Activated gamma-delta T cell treated with anti-CD3 and anti-CD28 coated beads, Interleukin-2, amount 50 U/mL, for 16 hours (primary cell): ENCODE data around the gene LYPD4.

Source experiments
- DNase-seq: peaks from one replicate; pipeline ENCODE4 v3.0.0-alpha.2; 2020; ENCODE audit warnings: low read depth

The LYPD4 gene

GRCh38 chr19:41850381-41850780 lies 5.9 kb upstream of the LYPD4 start:
- no peak for DNase-seq

GRCh38 chr19:41849067-41849466 lies 4.6 kb upstream of the LYPD4 start:
- no peak for DNase-seq

GRCh38 chr19:41848666-41849065 lies 4.2 kb upstream of the LYPD4 start:
- DNase-seq: no peak

DNA sequence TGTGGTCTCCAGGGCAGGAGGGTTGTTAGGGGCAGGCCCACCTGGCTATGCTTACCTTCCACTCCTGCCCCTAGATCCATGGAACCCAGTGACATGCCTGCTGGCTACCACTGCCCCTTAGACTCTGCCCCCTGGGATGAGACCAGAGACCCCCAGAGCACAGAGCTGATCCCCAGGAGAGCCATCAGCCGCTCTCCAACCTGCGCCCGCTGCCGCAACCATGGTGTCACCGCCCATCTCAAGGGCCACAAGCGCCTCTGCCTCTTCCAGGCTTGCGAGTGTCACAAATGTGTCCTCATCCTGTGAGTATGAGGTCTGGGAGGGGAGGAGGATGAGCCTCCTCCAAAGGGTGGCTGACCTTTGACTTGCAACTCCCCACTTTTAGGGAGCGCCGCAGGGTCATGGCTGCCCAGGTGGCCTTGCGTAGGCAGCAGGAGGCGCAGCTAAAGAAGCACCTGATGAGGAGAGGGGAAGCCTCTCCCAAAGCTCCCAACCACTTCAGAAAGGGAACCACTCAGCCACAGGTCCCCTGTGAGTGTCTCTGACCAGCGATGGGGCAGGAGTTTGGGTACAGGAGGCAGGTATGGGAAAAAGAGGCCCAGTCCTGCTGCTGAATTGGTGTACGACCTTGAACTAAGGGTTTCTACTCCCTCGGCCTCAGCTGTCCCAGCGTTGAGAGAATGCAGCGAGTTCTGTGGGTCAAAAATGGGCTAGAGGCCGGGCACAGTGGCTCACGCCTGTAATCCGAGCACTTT lies 3.0 kb upstream of the LYPD4 start:
- DNase-seq: no peak

- DNase-seq: no peak
These were observed 638 bp upstream of the LYPD4 start for GRCh38 chr19:41845051-41845590.

DNA sequence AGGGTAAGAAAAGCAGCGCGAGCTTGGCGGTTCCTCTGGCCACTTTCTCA lies 343 bp upstream of the LYPD4 start, which contains the start of gene DMRTC2:
Gene DMRTC2, plus strand, starts transcription at position 42 of the 50 bp plus-strand sequence. CDS start 2,387 bp downstream, outside the sequence.
- DNase-seq: no peak

- DNase-seq: no peak
These were observed 1.1 kb downstream of the LYPD4 start for GRCh38 chr19:41843371-41843770.

- DNase-seq: no peak
These were observed 5.3 kb downstream of the LYPD4 start for GRCh38 chr19:41839211-41839610.

GRCh38 chr19:41837981-41838708 lies 6.3 kb downstream of the LYPD4 start:
- DNase-seq: no peak

- DNase-seq: no peak
These were observed 23.3 kb downstream of the LYPD4 start for GRCh38 chr19:41821003-41821735.

- no peak for DNase-seq
These were observed 27.7 kb downstream of the LYPD4 start for GRCh38 chr19:41816761-41817160.

DNA sequence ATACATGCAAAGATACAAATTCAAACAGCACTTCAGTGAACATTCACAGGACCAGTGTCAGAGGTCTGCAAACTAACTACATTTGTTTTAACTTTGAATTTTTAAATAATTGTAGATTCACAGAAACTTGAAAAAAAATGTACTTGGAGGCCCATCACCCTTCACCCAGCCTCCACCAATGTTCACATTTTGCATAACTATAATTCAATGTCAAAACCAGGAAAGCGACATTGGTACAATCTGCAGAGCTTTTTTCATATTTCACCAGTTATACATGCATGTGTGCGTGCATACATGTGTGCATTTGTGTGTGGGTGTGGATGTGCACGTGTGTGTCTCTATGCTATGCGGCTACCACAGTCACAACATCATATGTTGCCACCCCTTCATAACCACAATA lies 29.2 kb downstream of the LYPD4 start:
- no peak for DNase-seq

GRCh38 chr19:41813911-41814310 lies 30.6 kb downstream of the LYPD4 start:
- no peak for DNase-seq

GRCh38 chr19:41811981-41812380 lies 32.5 kb downstream of the LYPD4 start:
- no peak for DNase-seq

DNA sequence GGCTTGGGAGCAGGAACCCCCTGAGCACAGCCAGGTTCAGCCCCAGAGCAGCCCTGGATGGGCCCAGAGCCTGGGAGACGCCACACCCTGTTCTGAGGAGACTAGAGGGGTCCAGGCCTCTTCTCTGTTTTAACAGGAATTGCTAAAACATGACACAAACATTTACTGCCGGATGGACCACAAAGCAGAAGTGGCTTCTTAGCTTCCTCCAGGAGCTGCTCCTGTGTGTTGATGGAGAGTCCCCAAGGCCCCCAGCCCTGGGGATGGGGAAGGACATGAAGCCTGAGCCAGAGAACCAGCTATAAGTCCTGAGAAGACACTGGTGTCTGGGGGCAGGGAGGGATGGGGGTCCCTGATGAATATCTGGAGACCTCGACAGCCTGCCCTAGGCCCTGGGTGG lies 33.4 kb downstream of the LYPD4 start:
- DNase-seq: no peak

GRCh38 chr19:41810301-41810700 lies 34.2 kb downstream of the LYPD4 start:
- DNase-seq: no peak

DNA sequence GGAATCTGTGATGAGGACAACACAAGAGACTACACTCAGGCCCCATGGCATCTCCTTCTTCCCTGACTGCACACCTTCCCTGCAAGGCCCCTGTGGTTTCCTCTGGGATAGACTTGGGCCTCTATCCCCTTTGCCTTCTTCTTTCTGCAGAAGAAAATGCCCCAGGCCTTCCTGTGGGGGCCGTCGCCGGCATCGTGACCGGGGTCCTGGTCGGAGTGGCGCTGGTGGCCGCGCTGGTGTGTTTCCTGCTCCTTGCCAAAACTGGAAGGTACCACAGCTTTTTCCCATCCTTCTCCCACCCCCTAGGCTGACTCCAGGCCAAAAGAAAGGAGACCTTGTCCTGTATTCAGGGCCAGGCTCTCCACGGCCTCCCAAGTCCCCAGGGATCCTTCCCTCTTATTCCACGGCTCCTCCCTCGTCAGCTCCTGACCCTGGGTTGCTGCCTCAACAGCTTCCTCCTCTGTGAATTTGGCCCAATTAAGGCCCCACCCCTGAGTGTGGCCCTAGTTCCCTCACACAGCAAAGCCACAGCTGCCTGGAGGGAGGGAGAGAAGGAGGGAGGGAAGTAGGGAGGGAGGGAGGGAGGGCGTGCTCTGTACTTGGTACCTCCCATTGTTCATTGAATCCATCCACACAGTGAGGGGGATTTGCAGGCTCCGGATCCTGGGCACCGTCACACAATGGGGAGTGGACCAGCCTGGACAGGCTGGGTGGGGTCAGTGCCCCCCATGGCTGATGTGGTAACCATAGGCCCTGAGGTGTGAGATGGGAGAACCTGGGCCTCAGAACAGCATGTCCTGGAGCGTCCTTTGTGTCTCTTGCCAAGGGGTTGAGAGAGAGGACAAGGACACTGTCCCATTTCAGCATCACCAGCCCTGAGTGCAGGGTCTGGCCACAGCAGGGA lies 35.6 kb downstream of the LYPD4 start:
- DNase-seq: no peak

GRCh38 chr19:41807176-41807575 lies 37.3 kb downstream of the LYPD4 start:
- no peak for DNase-seq

DNA sequence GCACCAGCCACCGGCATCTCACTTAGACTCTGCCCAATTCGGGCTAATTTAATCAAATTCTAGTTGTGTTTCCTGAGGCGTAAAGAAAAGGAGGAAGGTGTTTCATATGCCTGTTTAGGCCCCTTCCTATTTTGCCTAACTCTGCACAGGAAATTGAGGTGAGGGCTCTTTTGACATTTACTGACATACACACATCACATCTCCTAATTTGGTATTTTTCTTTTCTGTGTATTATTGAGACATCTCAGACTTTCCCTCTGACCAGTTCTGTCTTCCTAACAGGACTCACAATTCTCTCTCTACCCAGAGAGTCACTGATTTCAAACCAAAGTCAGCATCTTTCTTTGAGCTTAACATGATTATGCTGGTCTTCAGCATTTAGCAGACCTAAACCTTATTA lies 40.1 kb downstream of the LYPD4 start:
- DNase-seq: no peak

- no peak for DNase-seq
These were observed 41.7 kb downstream of the LYPD4 start for GRCh38 chr19:41802770-41803169.

DNA sequence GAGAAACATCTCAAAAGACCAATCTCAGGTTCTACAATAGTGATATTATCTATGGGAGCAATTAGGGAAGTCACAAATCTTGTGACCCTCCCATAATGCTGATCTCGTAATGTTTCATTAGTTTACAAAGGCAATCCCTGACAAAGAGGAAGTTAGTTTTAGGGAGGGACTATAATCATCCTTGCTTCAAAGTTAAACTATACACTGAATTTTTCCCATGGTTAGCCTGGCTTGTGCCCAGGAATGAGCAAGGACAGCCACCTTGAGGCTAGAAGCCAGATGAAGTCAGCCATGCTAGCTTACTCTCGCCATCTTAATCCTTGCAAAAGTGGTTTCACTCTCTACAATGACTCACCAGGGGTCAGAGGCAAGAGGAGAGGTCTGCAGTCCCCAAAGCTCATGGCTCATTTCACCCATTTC lies 42.7 kb downstream of the LYPD4 start:
- no peak for DNase-seq

DNA sequence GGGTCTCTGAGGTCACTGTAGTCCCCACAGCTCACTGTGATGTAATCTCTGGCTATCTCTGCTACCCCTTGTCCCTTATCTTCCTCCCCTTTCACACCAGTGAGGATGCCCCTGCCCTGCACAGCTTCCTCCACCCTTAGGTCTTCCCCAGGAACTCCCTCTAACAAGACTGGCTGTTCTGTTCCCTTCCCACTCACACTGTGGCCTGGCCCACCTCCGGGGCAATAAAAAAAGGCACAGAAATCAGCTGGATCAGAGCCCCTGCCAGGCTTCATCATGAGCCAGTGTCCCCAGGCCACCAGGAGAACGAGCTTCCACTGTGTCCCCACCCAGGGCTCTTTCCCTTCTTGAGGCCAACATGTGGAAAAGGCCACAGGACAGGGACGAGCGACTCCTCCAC lies 43.5 kb downstream of the LYPD4 start:
- DNase-seq: no peak
